ENCODE results near the gene MARK2.

MARK2 gene

DNA sequence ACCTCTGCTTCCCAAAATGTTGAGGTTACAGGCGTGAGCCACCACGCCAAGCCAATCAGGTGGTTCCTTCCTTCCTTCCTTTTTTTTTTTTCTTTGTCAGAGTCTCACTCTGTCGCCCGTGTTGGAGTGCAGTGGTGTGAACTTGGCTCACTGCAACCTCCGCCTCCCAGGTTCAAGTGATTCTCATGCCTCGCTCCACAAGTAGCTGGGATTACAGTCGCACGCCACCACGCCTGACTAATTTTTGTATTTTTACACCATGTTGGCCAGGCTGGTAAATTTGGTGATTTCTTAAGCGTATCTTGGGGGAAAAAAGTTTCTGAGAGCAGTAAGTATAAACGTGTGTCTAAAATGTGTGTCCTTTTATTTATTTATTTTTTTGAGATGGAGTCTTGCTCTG is 43.8 kb upstream of the MARK2 start:
- no peaks in the 10 kb centered on the region for H3K9me3 ChIP-seq (replicated peaks; ENCODE audit: insufficient read depth, low read length)
- H2AFZ ChIP-seq (ENCODE audit: low read length): no peak overlapping the region
- no peaks in the 10 kb centered on the region for H4K20me1 ChIP-seq (ENCODE audit: insufficient read depth, low read length)
- no peaks in the 10 kb centered on the region for H3F3A ChIP-seq (ENCODE audit: insufficient read depth, low read length)
- H3K4me1 ChIP-seq (ENCODE audit: low read length): no peaks in the 10 kb centered on the region
- H3K27me3 ChIP-seq (replicated peaks; ENCODE audit: insufficient read depth, low read length): no peaks in the 10 kb centered on the region
- H3K79me2 ChIP-seq (ENCODE audit: low read length): no peaks in the 10 kb centered on the region
- TF ChIP-seq EZH2phosphoT487 (IDR thresholded peaks at IDR 0.05; ENCODE audit: low read length): no peak
- TF ChIP-seq EZH2 (optimal IDR thresholded peaks at IDR 0.05; ENCODE audit: low read depth, low read length): no peak
- no peak for TF ChIP-seq CTCF (IDR thresholded peaks at IDR 0.05; ENCODE audit: low read length)
- no peaks in the 10 kb centered on the region for H3K36me3 ChIP-seq (replicated peaks; ENCODE audit: insufficient read depth, low read length)
- H3K27ac ChIP-seq (ENCODE audit: low read length): no peak overlapping the region
- H3K9me2 ChIP-seq (replicated peaks; ENCODE audit: insufficient read depth, low read length): no peaks in the 10 kb centered on the region
- no peak for DNase-seq
- no peak overlapping the region for H3K9ac ChIP-seq (ENCODE audit: low read length)
- no peak overlapping the region for H3K4me2 ChIP-seq (ENCODE audit: low read depth, low read length)
- H3K4me3 ChIP-seq (ENCODE audit: low read length): no peak overlapping the region

DNA sequence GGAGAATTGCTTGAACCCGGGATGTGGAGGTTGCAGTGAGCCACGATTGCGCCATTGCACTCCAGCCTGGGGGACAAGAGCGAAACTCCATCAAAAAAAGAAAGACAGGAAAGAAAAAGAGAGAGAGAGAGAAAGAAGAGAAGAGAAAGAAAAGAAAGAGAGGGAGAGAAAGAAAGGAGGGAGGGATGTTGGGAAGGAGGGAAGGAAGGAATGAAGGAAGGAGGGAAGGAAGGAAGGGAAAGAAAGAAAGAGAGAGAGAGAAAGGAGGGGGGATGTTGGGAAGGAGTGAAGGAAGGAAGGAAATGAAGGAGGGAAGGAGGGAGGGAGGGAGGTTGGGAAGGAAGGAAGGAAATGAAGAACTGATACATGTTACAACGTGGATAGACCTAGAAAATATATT is 38.0 kb upstream of the MARK2 start:
- no peaks in the 10 kb centered on the region for H3K9me2 ChIP-seq (replicated peaks; ENCODE audit: insufficient read depth, low read length)
- H3K9ac ChIP-seq (ENCODE audit: low read length): no peak overlapping the region
- no peak overlapping the region for H3K27ac ChIP-seq (ENCODE audit: low read length)
- H3K36me3 ChIP-seq (replicated peaks; ENCODE audit: insufficient read depth, low read length): no peaks in the 10 kb centered on the region
- H3K4me3 ChIP-seq (ENCODE audit: low read length): no peak overlapping the region
- no peak for DNase-seq
- no peak overlapping the region for H3K4me2 ChIP-seq (ENCODE audit: low read depth, low read length)
- no peaks in the 10 kb centered on the region for H3K9me3 ChIP-seq (replicated peaks; ENCODE audit: insufficient read depth, low read length)
- H3F3A ChIP-seq (ENCODE audit: insufficient read depth, low read length): no peaks in the 10 kb centered on the region
- H4K20me1 ChIP-seq (ENCODE audit: insufficient read depth, low read length): no peaks in the 10 kb centered on the region
- no peaks in the 10 kb centered on the region for H3K27me3 ChIP-seq (replicated peaks; ENCODE audit: insufficient read depth, low read length)
- H3K79me2 ChIP-seq (ENCODE audit: low read length): no peaks in the 10 kb centered on the region
- no peak overlapping the region for H2AFZ ChIP-seq (ENCODE audit: low read length)
- TF ChIP-seq EZH2phosphoT487 (IDR thresholded peaks at IDR 0.05; ENCODE audit: low read length): no peak
- no peak for TF ChIP-seq CTCF (IDR thresholded peaks at IDR 0.05; ENCODE audit: low read length)
- no peak for TF ChIP-seq EZH2 (optimal IDR thresholded peaks at IDR 0.05; ENCODE audit: low read depth, low read length)
- no peaks in the 10 kb centered on the region for H3K4me1 ChIP-seq (ENCODE audit: low read length)

DNA sequence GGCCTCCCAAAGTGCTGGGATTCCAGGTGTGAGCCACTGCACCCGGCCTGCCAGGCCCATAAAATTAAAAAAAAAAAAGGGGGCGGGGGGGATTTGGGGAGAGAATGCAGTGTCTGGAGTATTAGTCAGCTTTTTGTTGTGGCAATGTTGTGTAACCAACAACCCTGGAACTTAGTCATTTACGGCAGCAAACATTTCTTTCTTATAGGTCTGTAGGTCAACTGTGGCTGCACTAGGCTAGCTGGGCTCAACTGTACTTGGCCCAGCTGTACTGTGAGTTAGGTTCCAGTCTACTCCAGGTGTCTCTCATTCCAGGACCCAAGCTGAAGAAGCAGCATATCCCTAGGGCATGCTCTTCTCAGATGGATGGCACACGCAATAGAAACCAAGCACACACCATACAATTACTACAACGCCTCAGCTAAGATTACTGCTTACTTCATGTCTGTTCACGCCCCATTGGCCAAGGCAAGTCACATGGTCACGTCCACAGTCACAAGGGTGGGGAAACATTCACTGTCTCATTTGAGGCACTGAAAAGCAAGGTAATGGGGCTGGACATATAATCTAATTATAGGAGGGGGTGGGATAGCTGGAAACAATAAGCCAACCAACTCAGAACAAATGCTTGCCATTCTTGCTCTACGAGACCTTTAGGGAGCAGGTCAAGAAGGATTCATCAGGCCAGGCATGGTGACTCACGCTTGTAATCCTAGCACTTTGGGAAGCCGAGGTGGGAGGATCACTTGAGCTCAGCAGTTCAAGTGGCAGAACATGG is 36.1 kb upstream of the MARK2 start:
- H4K20me1 ChIP-seq (ENCODE audit: insufficient read depth, low read length): no peaks in the 10 kb centered on the region
- H3K9me3 ChIP-seq (replicated peaks; ENCODE audit: insufficient read depth, low read length): no peaks in the 10 kb centered on the region
- H3K36me3 ChIP-seq (replicated peaks; ENCODE audit: insufficient read depth, low read length): no peaks in the 10 kb centered on the region
- no peak overlapping the region for H2AFZ ChIP-seq (ENCODE audit: low read length)
- no peak overlapping the region for H3K27ac ChIP-seq (ENCODE audit: low read length)
- H3K4me1 ChIP-seq (ENCODE audit: low read length): no peaks in the 10 kb centered on the region
- H3K27me3 ChIP-seq (replicated peaks; ENCODE audit: insufficient read depth, low read length): no peaks in the 10 kb centered on the region
- no peak overlapping the region for H3K9ac ChIP-seq (ENCODE audit: low read length)
- no peak overlapping the region for H3K4me2 ChIP-seq (ENCODE audit: low read depth, low read length)
- H3K79me2 ChIP-seq (ENCODE audit: low read length): no peaks in the 10 kb centered on the region
- no peaks in the 10 kb centered on the region for H3K9me2 ChIP-seq (replicated peaks; ENCODE audit: insufficient read depth, low read length)
- TF ChIP-seq CTCF (IDR thresholded peaks at IDR 0.05; ENCODE audit: low read length) (no peak), EZH2phosphoT487 (IDR thresholded peaks at IDR 0.05; ENCODE audit: low read length) (no peak), EZH2 (optimal IDR thresholded peaks at IDR 0.05; ENCODE audit: low read depth, low read length) (no peak)
- DNase-seq: no peak
- H3F3A ChIP-seq (ENCODE audit: insufficient read depth, low read length): no peaks in the 10 kb centered on the region
- H3K4me3 ChIP-seq (ENCODE audit: low read length): no peak overlapping the region
